Measurements from ENCODE around the gene PHF23. TPM values are rescaled to one million over a fixed set of nuclear protein-coding genes. Genes with fewer than 3 reads are reported as not detected.

The PHF23 gene
- total RNA-seq, 4 donors from 2014 or later = 23.4 to 32.5 (median 27.9) TPM

DNA sequence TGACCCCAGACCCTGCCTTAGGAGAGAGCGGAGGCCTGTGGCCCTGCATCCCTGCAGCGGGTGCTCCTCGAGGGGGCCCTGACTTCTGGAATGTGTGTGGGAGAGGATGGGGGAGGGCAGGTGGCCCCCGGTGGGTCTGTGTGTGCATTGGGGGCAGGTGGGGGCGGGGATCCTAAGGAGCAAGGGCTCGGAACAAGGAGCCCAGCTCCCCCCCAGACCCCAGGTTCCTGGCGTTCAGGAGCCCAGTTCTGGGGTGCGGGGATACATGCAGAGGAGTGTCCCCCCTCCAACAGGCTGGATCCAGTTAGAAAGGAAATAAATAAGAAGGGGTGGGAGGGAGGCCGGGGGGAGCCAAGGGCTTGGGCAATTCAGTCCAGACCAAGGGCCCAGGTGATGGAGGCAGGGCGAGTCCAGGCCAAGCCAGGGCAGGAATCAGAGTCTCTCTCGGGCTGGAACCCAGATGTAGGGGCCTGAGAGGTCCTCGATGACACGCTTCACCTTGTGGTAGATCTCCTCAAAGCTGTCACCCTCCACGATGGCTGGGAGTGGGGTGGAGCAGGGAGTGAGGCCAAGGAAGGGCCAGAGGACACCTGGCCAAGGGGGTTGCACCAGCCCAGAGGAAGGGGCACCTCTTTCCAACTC, 48.9 kb downstream of the PHF23 start:
- DNase-seq (ENCODE audit: low spot score in 2 of 2) = no peak
- no peak for TF ChIP-seq POLR2A (IDR thresholded peaks at IDR 0.05)
- TF ChIP-seq, protein P1, sequence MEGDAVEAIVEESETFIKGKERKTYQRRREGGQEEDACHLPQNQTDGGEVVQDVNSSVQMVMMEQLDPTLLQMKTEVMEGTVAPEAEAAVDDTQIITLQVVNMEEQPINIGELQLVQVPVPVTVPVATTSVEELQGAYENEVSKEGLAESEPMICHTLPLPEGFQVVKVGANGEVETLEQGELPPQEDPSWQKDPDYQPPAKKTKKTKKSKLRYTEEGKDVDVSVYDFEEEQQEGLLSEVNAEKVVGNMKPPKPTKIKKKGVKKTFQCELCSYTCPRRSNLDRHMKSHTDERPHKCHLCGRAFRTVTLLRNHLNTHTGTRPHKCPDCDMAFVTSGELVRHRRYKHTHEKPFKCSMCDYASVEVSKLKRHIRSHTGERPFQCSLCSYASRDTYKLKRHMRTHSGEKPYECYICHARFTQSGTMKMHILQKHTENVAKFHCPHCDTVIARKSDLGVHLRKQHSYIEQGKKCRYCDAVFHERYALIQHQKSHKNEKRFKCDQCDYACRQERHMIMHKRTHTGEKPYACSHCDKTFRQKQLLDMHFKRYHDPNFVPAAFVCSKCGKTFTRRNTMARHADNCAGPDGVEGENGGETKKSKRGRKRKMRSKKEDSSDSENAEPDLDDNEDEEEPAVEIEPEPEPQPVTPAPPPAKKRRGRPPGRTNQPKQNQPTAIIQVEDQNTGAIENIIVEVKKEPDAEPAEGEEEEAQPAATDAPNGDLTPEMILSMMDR (IDR thresholded peaks at IDR 0.05) = no peak
- intact Hi-C loops (cut with DNase I; ENCODE audit: low total_unique reads) = no loop called here
- no peak overlapping the region for H3K4me3 ChIP-seq (ENCODE audit: low read depth, poor library complexity, severe bottlenecking)
- WGBS, 2 donors = 87 to 88% methylated on average over 14 of the region's 14 CpGs

DNA sequence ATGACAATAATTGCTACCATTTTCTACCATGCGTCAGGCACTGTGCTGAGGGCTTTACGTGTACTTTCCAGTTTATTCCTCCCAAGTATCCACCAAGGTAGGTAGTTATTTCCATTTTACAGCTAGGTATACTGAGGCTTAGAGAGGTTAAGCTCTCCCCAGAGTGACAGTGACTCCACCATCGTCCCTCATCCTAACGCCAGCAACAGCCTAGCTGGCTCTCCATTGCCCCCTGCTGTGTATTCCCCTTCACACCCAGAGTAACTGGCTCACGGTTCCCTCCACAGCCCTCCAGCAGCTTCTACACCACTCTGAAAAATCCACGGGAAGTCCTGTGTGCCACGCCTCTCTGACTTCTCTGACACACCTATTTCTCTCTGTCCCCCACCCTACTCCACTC, 53.0 kb downstream of the PHF23 start:
- DNase-seq (ENCODE audit: low spot score in 2 of 2) = no peak
- TF ChIP-seq, protein P1 (IDR thresholded peaks at IDR 0.05) = no peak
- TF ChIP-seq POLR2A (IDR thresholded peaks at IDR 0.05) = no peak
- intact Hi-C loops (cut with DNase I; ENCODE audit: low total_unique reads) = no loop called here
- WGBS, 2 donors = 59 to 70% methylated on average over 7 of the region's 7 CpGs
- H3K4me3 ChIP-seq (ENCODE audit: low read depth, poor library complexity, severe bottlenecking) = no peak overlapping the region

MicroRNA genes within 50 kb of the gene (microRNA counts, 767-probe panel; counts per million panel counts)
- 0 to 358 counts per million in 2 donors for microRNA hsa-miR-324-3p
- microRNA hsa-miR-324-5p = 0 to 358 counts per million in 2 donors

Small RNA genes lying within 50 kb of the gene (microRNA-seq; reads per million reads assigned to microRNA genes)
- gene MIR324 (ENCODE audit: borderline number of aligned reads in 1 of 2, borderline replicate concordance in 2 of 2) = 508 to 632 reads per million in 2 donors

Other genes with a start within 250 kb of the PHF23 start
- 10 to 100 TPM; 17.1 to 32.5 (median 21.9) TPM for gene ALOX12, start 243.4 kb downstream of the PHF23 start, total RNA-seq
- 100 to 1,000 TPM; 187 to 231 (median 220) TPM for gene RNASEK, start 226.8 kb downstream of the PHF23 start, total RNA-seq
- 1 to 10 TPM in 3 of 4 donors, under 1 TPM in 1; 0.72 to 5.1 (median 2.1) TPM for gene BCL6B, start 216.4 kb downstream of the PHF23 start, total RNA-seq
- 1 to 10 TPM; 1.0 to 5.2 (median 2.6) TPM for gene SLC16A13, start 203.4 kb downstream of the PHF23 start, total RNA-seq
- 1 to 10 TPM; 1.1 to 6.3 (median 4.1) TPM for gene SLC16A11, start 195.4 kb downstream of the PHF23 start, total RNA-seq
- gene CLEC10A, start 159.2 kb downstream of the PHF23 start, total RNA-seq = 1 to 10 TPM in 2 of 4 donors, under 1 TPM in 2; 0.46 to 5.4 (median 1.9) TPM
- 10 to 100 TPM in 1 of 4 donors, 1 to 10 TPM in 3; 6.7 to 10.1 (median 8.7) TPM for gene ASGR2, start 124.6 kb downstream of the PHF23 start, total RNA-seq
- 1 to 10 TPM; 1.3 to 6.6 (median 4.2) TPM for gene ASGR1, start 60.1 kb downstream of the PHF23 start, total RNA-seq
- 1 to 10 TPM; 2.7 to 7.7 (median 4.7) TPM for gene DLG4, start 19.6 kb downstream of the PHF23 start, total RNA-seq
- gene ACADVL, start 19.5 kb downstream of the PHF23 start, total RNA-seq = 1,000 to 10,000 TPM in 1 of 4 donors, 100 to 1,000 TPM in 3; 703 to 1,179 (median 863) TPM
- gene DVL2, start 4.9 kb downstream of the PHF23 start, total RNA-seq = 10 to 100 TPM; 51.7 to 87.5 (median 67.8) TPM
- gene GABARAP, start 3.0 kb upstream of the PHF23 start, total RNA-seq = 100 to 1,000 TPM; 253 to 667 (median 538) TPM
- gene CTDNEP1, start 12.3 kb upstream of the PHF23 start, total RNA-seq = 10 to 100 TPM; 55.3 to 79.2 (median 70.4) TPM
- 10 to 100 TPM; 10.8 to 20.6 (median 17.1) TPM for gene ELP5, start 12.8 kb upstream of the PHF23 start, total RNA-seq
- 10 to 100 TPM in 3 of 4 donors, 1 to 10 TPM in 1; 6.7 to 25.6 (median 14.4) TPM for gene CLDN7, start 23.0 kb upstream of the PHF23 start, total RNA-seq
- gene SLC2A4, start 42.3 kb upstream of the PHF23 start, total RNA-seq = 10 to 100 TPM in 2 of 4 donors, 1 to 10 TPM in 2; 4.3 to 13.6 (median 8.4) TPM
- gene YBX2, start 55.2 kb upstream of the PHF23 start, total RNA-seq = 1 to 10 TPM in 3 of 4 donors, under 1 TPM in 1; 0.17 to 8.0 (median 2.4) TPM
- 100 to 1,000 TPM; 203 to 261 (median 221) TPM for gene EIF5A, start 68.2 kb upstream of the PHF23 start, total RNA-seq
- gene GPS2, start 75.9 kb upstream of the PHF23 start, total RNA-seq = 10 to 100 TPM; 48.8 to 93.6 (median 79.3) TPM
- 10 to 100 TPM; 13.3 to 44.8 (median 22.3) TPM for gene NEURL4, start 89.9 kb upstream of the PHF23 start, total RNA-seq
- 1 to 10 TPM; 2.9 to 5.6 (median 3.8) TPM for gene ACAP1, start 97.1 kb upstream of the PHF23 start, total RNA-seq
- 10 to 100 TPM; 30.3 to 65.4 (median 42.8) TPM for gene KCTD11, start 112.7 kb upstream of the PHF23 start, total RNA-seq
- gene TMEM95, start 115.7 kb upstream of the PHF23 start, total RNA-seq = not detected
- 10 to 100 TPM; 13.0 to 25.4 (median 19.7) TPM for gene TNK1, start 141.6 kb upstream of the PHF23 start, total RNA-seq
- 10 to 100 TPM; 21.6 to 38.1 (median 24.5) TPM for gene PLSCR3, start 155.1 kb upstream of the PHF23 start, total RNA-seq
- 10 to 100 TPM; 56.1 to 90.8 (median 65.5) TPM for gene TMEM256, start 164.6 kb upstream of the PHF23 start, total RNA-seq
- 1 to 10 TPM; 5.5 to 9.6 (median 6.4) TPM for gene NLGN2, start 168.4 kb upstream of the PHF23 start, total RNA-seq
- not detected for gene SPEM1, start 180.9 kb upstream of the PHF23 start, total RNA-seq
- not detected for gene SPEM2, start 186.2 kb upstream of the PHF23 start, total RNA-seq
- not detected for gene SPEM3, start 189.4 kb upstream of the PHF23 start, total RNA-seq
- gene TMEM102, start 196.0 kb upstream of the PHF23 start, total RNA-seq = 10 to 100 TPM; 15.5 to 23.2 (median 22.1) TPM
- gene FGF11, start 200.1 kb upstream of the PHF23 start, total RNA-seq = 10 to 100 TPM; 12.5 to 15.0 (median 13.9) TPM
- 10 to 100 TPM in 3 of 4 donors, 1 to 10 TPM in 1; 7.8 to 16.0 (median 13.6) TPM for gene CHRNB1, start 205.6 kb upstream of the PHF23 start, total RNA-seq
- 10 to 100 TPM; 40.4 to 52.3 (median 47.7) TPM for gene ZBTB4, start 240.2 kb upstream of the PHF23 start, total RNA-seq
- not detected for gene SLC35G6, start 242.0 kb upstream of the PHF23 start, total RNA-seq
- 100 to 1,000 TPM in 3 of 4 donors, 10 to 100 TPM in 1; 93.9 to 120 (median 110) TPM for gene POLR2A, start 244.9 kb upstream of the PHF23 start, total RNA-seq